ENCODE results near the gene S100A5.
A peak's percentile ranks its signal among the peaks of the same experiment; 100 is the strongest.
"Not testable (repeated sequence)": the region's sequence is repeated elsewhere in the genome, so short reads cannot be mapped to it uniquely, and the experiment has no call there.

The S100A5 gene

GRCh38 chr1:153532769-153533599 is 7.8 kb downstream of the S100A5 start:
- DNase-seq (ENCODE audit: low spot score): peak; percentile 92

GRCh38 chr1:153532181-153532580 is 8.6 kb downstream of the S100A5 start:
- DNase-seq (ENCODE audit: low spot score): no peak

GRCh38 chr1:153531638-153532037 is 9.1 kb downstream of the S100A5 start:
- DNase-seq (ENCODE audit: low spot score): no peak

GRCh38 chr1:153527683-153528040 is 13.1 kb downstream of the S100A5 start:
- DNase-seq (ENCODE audit: low spot score): no peak

- no peak for DNase-seq (ENCODE audit: low spot score)
Measured at GRCh38 chr1:153527023-153527682, 13.6 kb downstream of the S100A5 start.

- DNase-seq (ENCODE audit: low spot score): no peak
Measured at GRCh38 chr1:153526132-153526543, 14.6 kb downstream of the S100A5 start.

GRCh38 chr1:153525088-153525728 is 15.5 kb downstream of the S100A5 start:
- no peak for DNase-seq (ENCODE audit: low spot score)

- not testable (repeated sequence) for DNase-seq (ENCODE audit: low spot score)
Measured at GRCh38 chr1:153522353-153523048, 18.2 kb downstream of the S100A5 start.

GRCh38 chr1:153521808-153522207 is 18.9 kb downstream of the S100A5 start:
- not testable (repeated sequence) for DNase-seq (ENCODE audit: low spot score)

- no peak for DNase-seq (ENCODE audit: low spot score)
Measured at GRCh38 chr1:153520818-153521476, 19.8 kb downstream of the S100A5 start.

GRCh38 chr1:153520137-153520691 is 20.5 kb downstream of the S100A5 start:
- DNase-seq (ENCODE audit: low spot score): not testable (repeated sequence)

GRCh38 chr1:153519242-153519641 is 21.5 kb downstream of the S100A5 start:
- DNase-seq (ENCODE audit: low spot score): no peak

GRCh38 chr1:153515504-153516394 is 25.0 kb downstream of the S100A5 start:
- no peak for DNase-seq (ENCODE audit: low spot score)

GRCh38 chr1:153513666-153514065 is 27.1 kb downstream of the S100A5 start:
- no peak for DNase-seq (ENCODE audit: low spot score)

GRCh38 chr1:153513023-153513422 is 27.7 kb downstream of the S100A5 start:
- no peak for DNase-seq (ENCODE audit: low spot score)

- DNase-seq (ENCODE audit: low spot score): peak; percentile 90
Measured at GRCh38 chr1:153510984-153511410, 29.7 kb downstream of the S100A5 start.

- DNase-seq (ENCODE audit: low spot score): peak; percentile 55
Measured at GRCh38 chr1:153509729-153510354, 30.9 kb downstream of the S100A5 start.

GRCh38 chr1:153509036-153509435 is 31.7 kb downstream of the S100A5 start:
- DNase-seq (ENCODE audit: low spot score): no peak

- DNase-seq (ENCODE audit: low spot score): no peak
Measured at GRCh38 chr1:153507926-153508583, 32.7 kb downstream of the S100A5 start.

Measured in AG20443 (cell line).